D721Med (cell line): ENCODE data around the gene CD44.

Experiments used
- DNase-seq: peaks from one replicate; pipeline ENCODE4 v3.0.0; 2011; ENCODE audit warnings: low spot score; ENCODE audit not compliant: insufficient read length
- FAIRE-seq: peaks from 2 replicates; lab custom pipeline; 2011; peaks lifted over from hg19 to GRCh38; lab: Jason Lieb, UNC
- TF ChIP-seq, protein P1 (sequence below): IDR thresholded peaks from 2 replicates; pipeline ENCODE4 v1.5.1; 2012; ENCODE audit warnings: mild to moderate bottlenecking, control low read depth; ENCODE audit not compliant: insufficient read depth; ENCODE audit errors: missing control alignments

CD44 gene

DNA sequence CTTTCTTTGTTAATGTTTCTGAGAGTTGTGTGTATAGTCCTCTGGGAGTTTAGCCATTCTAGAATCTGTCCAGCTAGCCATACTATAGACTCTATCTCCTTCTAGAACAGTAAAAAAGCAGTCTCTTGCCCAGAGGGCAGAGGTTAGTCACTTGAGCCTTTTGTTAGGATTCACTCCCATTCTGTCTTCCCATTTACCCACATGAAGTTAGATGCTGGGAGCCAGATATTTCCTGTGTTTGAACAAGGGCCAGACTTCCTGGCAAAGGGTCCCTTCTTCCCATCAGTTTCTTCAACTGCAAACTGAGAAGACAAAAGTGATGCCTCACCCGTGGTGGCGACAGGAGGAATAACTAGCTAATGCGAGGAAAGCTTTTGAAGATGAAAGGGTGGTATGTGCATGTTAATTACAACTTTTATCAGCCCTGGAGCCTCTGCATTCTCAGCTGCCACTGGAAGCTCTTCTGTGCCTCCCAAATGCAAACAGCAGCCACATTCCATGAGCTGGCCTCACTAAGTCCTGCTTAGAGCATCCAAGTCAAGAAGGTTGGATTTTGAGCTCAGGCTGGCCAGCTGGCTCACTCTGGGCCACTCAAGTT lies 12.8 kb downstream of the CD44 start:
- TF ChIP-seq, protein P1, sequence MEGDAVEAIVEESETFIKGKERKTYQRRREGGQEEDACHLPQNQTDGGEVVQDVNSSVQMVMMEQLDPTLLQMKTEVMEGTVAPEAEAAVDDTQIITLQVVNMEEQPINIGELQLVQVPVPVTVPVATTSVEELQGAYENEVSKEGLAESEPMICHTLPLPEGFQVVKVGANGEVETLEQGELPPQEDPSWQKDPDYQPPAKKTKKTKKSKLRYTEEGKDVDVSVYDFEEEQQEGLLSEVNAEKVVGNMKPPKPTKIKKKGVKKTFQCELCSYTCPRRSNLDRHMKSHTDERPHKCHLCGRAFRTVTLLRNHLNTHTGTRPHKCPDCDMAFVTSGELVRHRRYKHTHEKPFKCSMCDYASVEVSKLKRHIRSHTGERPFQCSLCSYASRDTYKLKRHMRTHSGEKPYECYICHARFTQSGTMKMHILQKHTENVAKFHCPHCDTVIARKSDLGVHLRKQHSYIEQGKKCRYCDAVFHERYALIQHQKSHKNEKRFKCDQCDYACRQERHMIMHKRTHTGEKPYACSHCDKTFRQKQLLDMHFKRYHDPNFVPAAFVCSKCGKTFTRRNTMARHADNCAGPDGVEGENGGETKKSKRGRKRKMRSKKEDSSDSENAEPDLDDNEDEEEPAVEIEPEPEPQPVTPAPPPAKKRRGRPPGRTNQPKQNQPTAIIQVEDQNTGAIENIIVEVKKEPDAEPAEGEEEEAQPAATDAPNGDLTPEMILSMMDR: no peak
- no peak for FAIRE-seq
- DNase-seq: no peak

DNA sequence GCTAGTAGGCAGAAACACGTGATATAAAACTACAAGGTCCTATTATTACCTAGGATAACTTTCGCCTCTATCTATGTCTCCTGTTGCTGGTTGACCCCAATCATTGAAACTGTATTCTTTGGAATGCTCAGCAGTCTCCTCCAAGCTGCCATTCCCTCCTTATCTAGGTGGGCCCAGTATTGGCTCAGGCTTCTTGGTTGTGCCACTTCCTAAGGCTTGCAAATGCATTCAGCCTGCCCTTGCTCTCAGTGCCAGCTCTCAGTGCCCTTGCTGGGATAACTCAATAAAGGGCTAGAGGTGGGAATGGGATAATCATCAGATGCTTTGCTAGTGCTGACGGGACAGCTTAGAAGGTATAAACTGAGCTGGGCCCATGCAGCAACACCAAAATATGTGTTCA lies 13.6 kb downstream of the CD44 start:
- FAIRE-seq (no peak), DNase-seq (no peak)
- TF ChIP-seq, protein P1: no peak

DNA sequence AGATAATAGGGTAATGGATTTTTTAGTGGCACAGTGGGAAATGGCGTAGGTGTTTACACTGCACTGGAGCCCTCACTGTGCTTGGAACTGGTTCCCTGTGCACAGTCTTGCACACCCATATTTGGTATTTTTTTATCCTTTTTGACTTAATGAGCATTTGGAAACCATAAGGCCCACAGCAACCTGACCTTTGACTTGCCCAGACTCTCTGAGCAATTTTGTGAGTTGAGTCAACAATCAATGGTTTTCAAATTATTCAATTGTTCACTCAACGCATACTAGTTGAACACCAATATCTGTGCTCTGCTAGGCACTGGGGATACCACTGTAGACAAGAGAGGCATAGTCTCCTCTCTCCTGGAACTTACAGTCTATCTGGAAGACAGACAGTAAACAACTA lies 14.3 kb downstream of the CD44 start:
- no peak for FAIRE-seq
- TF ChIP-seq, protein P1: no peak
- DNase-seq: no peak

DNA sequence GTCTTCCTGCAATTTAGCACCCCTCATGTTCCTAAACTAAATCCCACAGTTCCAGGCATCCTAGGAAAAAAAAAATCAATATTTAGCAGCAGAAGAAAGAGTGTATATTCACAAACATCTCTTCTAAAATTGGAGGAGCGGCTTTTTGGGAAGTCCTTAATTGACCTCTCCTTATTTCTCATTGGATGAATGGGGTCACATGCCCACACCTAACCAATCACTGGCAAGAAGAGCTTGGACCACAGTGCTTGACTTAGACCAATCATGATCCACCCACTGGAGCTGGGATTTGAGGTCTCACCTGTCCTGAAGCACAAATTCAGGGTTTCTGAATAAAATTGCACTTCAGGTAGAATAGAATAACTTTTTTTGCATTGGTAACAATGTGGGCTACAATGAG lies 16.0 kb downstream of the CD44 start:
- FAIRE-seq (no peak), DNase-seq (no peak)
- TF ChIP-seq, protein P1: no peak

DNA sequence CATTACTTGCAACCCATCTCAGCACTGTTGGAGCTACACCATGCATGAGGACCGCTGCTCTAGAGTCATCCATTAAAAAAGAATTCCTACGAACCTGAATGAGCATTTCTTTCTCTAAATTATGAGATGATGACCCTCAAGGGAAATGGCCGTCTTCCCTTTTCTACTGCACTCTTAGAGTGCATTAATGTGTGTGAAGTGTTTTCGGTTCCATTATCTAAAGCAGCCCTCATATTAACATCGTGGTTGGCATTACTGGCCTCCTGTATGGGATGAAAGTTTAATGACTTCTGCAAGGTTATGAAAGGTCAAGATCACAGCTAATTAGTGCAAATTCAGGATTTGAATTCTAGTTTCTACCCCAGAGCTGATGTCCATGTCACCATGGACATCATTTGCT lies 16.7 kb downstream of the CD44 start:
- TF ChIP-seq, protein P1: no peak
- DNase-seq (no peak), FAIRE-seq (no peak)

DNA sequence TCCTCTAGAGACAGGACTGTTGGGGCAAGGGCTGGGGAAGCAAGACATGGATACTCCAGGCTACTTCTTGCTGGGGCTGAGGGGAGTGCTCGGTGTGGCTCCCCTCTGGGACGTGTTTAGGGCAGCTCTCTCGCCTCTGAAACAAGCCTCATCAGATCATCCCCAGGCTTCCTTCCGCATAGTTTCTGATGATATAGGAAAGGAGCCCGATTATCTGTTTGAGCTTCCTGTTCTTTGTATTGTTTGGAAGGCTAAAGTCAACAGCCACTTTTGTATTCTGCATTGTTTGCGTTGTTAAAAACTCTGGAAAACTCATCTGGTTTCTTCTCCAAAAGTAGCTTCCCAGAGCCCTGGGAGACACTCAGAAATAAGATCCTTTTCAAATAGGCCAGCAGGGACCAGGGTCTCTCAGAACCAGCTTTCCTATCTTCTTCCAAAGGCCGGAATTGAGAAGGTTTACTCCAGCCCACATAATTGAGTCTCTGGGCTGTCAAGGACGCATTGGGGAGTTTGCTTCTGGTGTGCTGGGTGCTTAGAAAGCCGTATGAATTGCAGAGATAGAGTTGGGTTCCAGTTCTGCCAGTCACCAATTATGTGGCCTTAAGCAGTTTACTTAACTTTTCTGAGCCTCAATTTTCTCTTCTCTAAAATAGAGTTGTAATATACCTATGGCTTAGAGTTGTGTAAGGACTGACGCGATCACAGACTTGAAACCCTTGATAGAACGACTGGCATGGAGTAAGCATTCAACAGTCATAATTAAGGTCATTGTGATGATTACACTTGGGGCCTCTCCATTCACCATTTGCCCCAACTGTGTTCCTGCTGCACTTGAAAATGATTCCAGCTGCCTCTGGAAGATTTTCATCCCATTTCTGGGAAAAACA lies 19.1 kb downstream of the CD44 start:
- no peak for DNase-seq
- no peak for FAIRE-seq
- TF ChIP-seq, protein P1: no peak
